ENCODE measurements around the gene ABO.

GRCh38 chr9:133273819-133274218 is 1.2 kb downstream of the ABO start:
- TF ChIP-seq ELK1 (CRISPR knock-in tag; IDR thresholded peaks at IDR 0.05) (no peak), FOXP4 (CRISPR knock-in tag; IDR thresholded peaks at IDR 0.05; ENCODE audit: borderline replicate concordance) (no peak), ZZZ3 (IDR thresholded peaks at IDR 0.05) (no peak), CBX3 (IDR thresholded peaks at IDR 0.05; ENCODE audit: borderline replicate concordance in 1 of 2, low read length in 2 of 2) (no peak), ZC3H8 (IDR thresholded peaks at IDR 0.05) (no peak), KLF10 (CRISPR knock-in tag; IDR thresholded peaks at IDR 0.05) (no peak), NFIC (IDR thresholded peaks at IDR 0.05) (no peak), ELK3 (CRISPR knock-in tag; IDR thresholded peaks at IDR 0.05) (no peak), JUN (IDR thresholded peaks at IDR 0.05; ENCODE audit: borderline replicate concordance, low read depth, low read length) (no peak), JUN (CRISPR knock-in tag; IDR thresholded peaks at IDR 0.05; ENCODE audit: borderline replicate concordance) (no peak), ZNF311 (CRISPR knock-in tag; IDR thresholded peaks at IDR 0.05) (no peak), HDAC1 (IDR thresholded peaks at IDR 0.05) (no peak), POLR2AphosphoS5 (IDR thresholded peaks at IDR 0.05; ENCODE audit: control insufficient read depth, insufficient read depth, low read depth, low read length) (no peak)

Data from K562 (cell line).